Lung (tissue), 12 donors: ENCODE measurements around the gene SMCO4. TPM values are rescaled to one million over a fixed set of nuclear protein-coding genes. Genes with fewer than 3 reads are reported as not detected.

ENCODE experiments used
- ATAC-seq: fragments of 200-7000 bp; cut with Tn5 transposase; one replicate; pipeline ENCODE4 v1.9.1; 2020; ENCODE audit warnings: moderate number of reproducible peaks; ENCODE audit not compliant: insufficient read depth, low FRiP score
- DNase-seq, 3 donors: peaks; one replicate each; pipeline ENCODE4 v3.0.0-alpha.2; 2013 to 2017
- H3K27ac ChIP-seq, 2 donors: one replicate each; pipeline ENCODE4 v1.5.1; 2013; ENCODE audit warnings: mild to moderate bottlenecking in 2 of 2, moderate library complexity in 2 of 2, control low read depth in 1 of 2, inconsistent platforms in 1 of 2, low read depth in 1 of 2, low read length in 1 of 2
- H3K27me3 ChIP-seq, 3 donors: one replicate each; pipeline ENCODE4 v1.5.1; 2013; ENCODE audit warnings: low read length in 2 of 3; ENCODE audit not compliant: control insufficient read depth in 3 of 3, insufficient read depth in 3 of 3
- H3K36me3 ChIP-seq, 4 donors: one replicate each; pipeline ENCODE4 v1.5.1; 2013; ENCODE audit warnings: low read length in 4 of 4, mild to moderate bottlenecking in 1 of 4, moderate library complexity in 1 of 4; ENCODE audit not compliant: control insufficient read depth in 4 of 4, insufficient read depth in 4 of 4
- H3K4me1 ChIP-seq, 5 donors: one replicate each; pipeline ENCODE4 v1.5.1; 2013; ENCODE audit warnings: low read length in 5 of 5, mild to moderate bottlenecking in 2 of 5, moderate library complexity in 1 of 5; ENCODE audit not compliant: control insufficient read depth in 5 of 5, insufficient read depth in 5 of 5
- H3K4me3 ChIP-seq: one replicate; pipeline ENCODE4 v1.5.1; 2013; ENCODE audit warnings: mild to moderate bottlenecking, control low read depth, moderate library complexity
- H3K9ac ChIP-seq, 2 donors: one replicate each; pipeline ENCODE4 v1.5.1; 2013; ENCODE audit warnings: low read length in 2 of 2, control low read depth in 1 of 2; ENCODE audit not compliant: insufficient read depth in 1 of 2
- H3K9me3 ChIP-seq, 4 donors: one replicate each; pipeline ENCODE4 v1.5.1; 2013; ENCODE audit warnings: low read length in 3 of 4, mild to moderate bottlenecking in 1 of 4, moderate library complexity in 1 of 4; ENCODE audit not compliant: control insufficient read depth in 4 of 4, insufficient read depth in 3 of 4
- CTCF ChIP-seq: IDR thresholded peaks from 2 replicates; pipeline ENCODE4 v1.5.1; 2012; ENCODE audit warnings: mild to moderate bottlenecking; ENCODE audit errors: control extremely low read depth, extremely low read depth
- WGBS, 2 donors: extraction: QIAGEN DNeasy Blood & Tissue Kit; methylation state at CpG; one replicate each; pipeline ENCODE4 v1.1.7; 2013; 5-methylcytosine and 5-hydroxymethylcytosine counted together
- polyA plus RNA-seq, 2 donors: library from polyadenylated mRNA; stranded (reverse); fragments of 200-250 nt; gene quantifications; one replicate each; pipeline ENCODE4 v1.2.1, GENCODE V29; 2013
- total RNA-seq, 2 donors: library from RNA; depleted of rRNA in 1 of 2; stranded (reverse); fragments of >200 nt in 1 of 2; gene quantifications; one replicate each; pipeline ENCODE4 v1.2.1, GENCODE V29; 2014 to 2021
- donor health status: control.
- donor health status: control.
- donor health status: Bipolar disorder and iron deficiency.
- donor health status: healthy.
- donor health status: DM: yes; HTN: yes; CAD: no.

Gene SMCO4
- total and polyA plus RNA-seq, 4 donors = 27.0 to 132 (median 43.6) TPM

DNA sequence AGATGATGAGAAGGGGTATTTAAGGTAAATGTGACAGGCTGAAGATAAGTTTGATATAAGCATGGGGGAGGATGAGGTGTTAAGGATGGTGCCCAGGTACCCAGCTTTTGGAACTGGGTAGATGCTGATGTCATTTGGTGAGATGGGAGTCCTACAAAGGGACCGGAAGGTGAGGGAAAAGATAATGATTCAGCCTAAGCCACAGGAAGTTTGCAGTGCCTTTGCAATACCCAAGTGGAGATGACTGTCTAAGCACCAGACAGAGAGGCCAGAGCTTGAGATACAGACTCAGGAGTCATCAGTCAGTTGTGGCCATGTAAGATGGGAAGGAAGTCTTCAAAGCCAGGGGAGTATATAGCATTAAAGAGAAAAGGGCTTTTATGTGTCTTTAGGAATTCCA, 30.0 kb upstream of the SMCO4 start:
- TF ChIP-seq CTCF = no peak
- ATAC-seq (no peak), DNase-seq (no peak)
- H3K27me3 ChIP-seq = no peaks in the 10 kb centered on the region
- H3K4me3 ChIP-seq = no peak overlapping the region
- peaks cover 0 to 2% (median 0%) of the 10 kb centered on the region in 5 donors for H3K4me1 ChIP-seq
- H3K27ac ChIP-seq = no peak overlapping the region
- 52 to 69% methylated on average over 1 of the region's 1 CpG for WGBS, 2 donors
- no peak overlapping the region for H3K9ac ChIP-seq
- H3K9me3 ChIP-seq = no peaks in the 10 kb centered on the region
- no peaks in the 10 kb centered on the region for H3K36me3 ChIP-seq

DNA sequence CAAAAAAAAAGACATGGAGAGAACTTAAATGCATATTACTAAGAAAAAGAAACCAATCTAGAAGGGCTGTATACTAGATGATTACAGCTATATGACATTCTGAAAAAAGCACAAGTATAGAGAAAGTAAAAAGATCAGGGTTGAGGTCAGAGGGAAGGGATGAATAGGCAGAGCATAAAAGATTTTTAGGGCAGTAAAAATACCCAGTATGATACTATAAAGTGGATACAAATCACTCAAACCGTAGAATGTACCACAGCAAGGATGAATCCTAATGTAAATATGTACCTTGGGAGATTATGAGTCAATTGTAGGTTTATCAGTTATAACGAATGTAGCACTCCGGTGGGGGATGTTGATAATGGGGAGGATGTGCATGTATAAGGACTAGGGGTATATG, 29.4 kb upstream of the SMCO4 start:
- Histone ChIP-seq H3K4me1 (peaks cover 0 to 4% (median 3%) of the 10 kb centered on the region in 5 donors), H3K9me3 (no peaks in the 10 kb centered on the region), H3K27ac (no peak overlapping the region), H3K36me3 (no peaks in the 10 kb centered on the region), H3K27me3 (no peaks in the 10 kb centered on the region), H3K9ac (no peak overlapping the region), H3K4me3 (no peak overlapping the region)
- no peak for TF ChIP-seq CTCF
- DNase-seq = no peak
- ATAC-seq = no peak
- 79 to 86% methylated on average over 3 of the region's 3 CpGs for WGBS, 2 donors

GRCh38 chr11:93572171-93572570, 29.0 kb upstream of the SMCO4 start:
- Histone ChIP-seq H3K4me1 (peaks cover 0 to 8% (median 7%) of the 10 kb centered on the region in 5 donors), H3K4me3 (no peak overlapping the region), H3K27ac (no peak overlapping the region), H3K27me3 (no peaks in the 10 kb centered on the region), H3K9me3 (no peaks in the 10 kb centered on the region), H3K36me3 (no peaks in the 10 kb centered on the region), H3K9ac (no peak overlapping the region)
- ATAC-seq (no peak), DNase-seq (no peak)
- no peak for TF ChIP-seq CTCF
- 78 to 96% methylated on average over 1 of the region's 1 CpG for WGBS, 2 donors

GRCh38 chr11:93571612-93572011, 28.4 kb upstream of the SMCO4 start:
- no peak overlapping the region for H3K4me3 ChIP-seq
- ATAC-seq (no peak), DNase-seq (no peak)
- no peaks in the 10 kb centered on the region for H3K27me3 ChIP-seq
- no peak overlapping the region for H3K9ac ChIP-seq
- 87 to 94% methylated on average over 6 to 7 of the region's 7 CpGs for WGBS, 2 donors
- no peak for TF ChIP-seq CTCF
- H3K36me3 ChIP-seq = no peaks in the 10 kb centered on the region
- no peak overlapping the region for H3K27ac ChIP-seq
- H3K4me1 ChIP-seq = peaks cover 0 to 9% (median 7%) of the 10 kb centered on the region in 5 donors
- H3K9me3 ChIP-seq = no peaks in the 10 kb centered on the region
